Astrocyte of the spinal cord (primary cell): ENCODE data around the gene EIF3C.
A peak's percentile ranks its signal among the peaks of the same experiment; 100 is the strongest.
"Not testable (repeated sequence)": the region's sequence is repeated elsewhere in the genome, so short reads cannot be mapped to it uniquely, and the experiment has no call there.

ENCODE experiments used
- DNase-seq: peaks from one replicate; pipeline ENCODE4 v3.0.0; 2011; ENCODE audit warnings: low read depth, low spot score
- H3K4me3 ChIP-seq: 2 replicates; pipeline ENCODE4 v1.5.1; 2011; ENCODE audit warnings: low read depth, mild to moderate bottlenecking, low read length, moderate library complexity
- in situ Hi-C: cut with HindIII; loops from 2 replicates; pipeline ENCODE4 v1.10.0; 2017; ENCODE audit warnings: low sequenced_read_pairs

EIF3C gene

GRCh38 chr16:28711220-28712083, at the start of gene EIF3C:
Gene EIF3C, plus strand, starts transcription at chr16:28711464. Its CDS starts 223 bp downstream, at chr16:28711687.
- DNase-seq, in situ Hi-C loops: not testable (repeated sequence)
- peak within 1 kb of the TSS; percentile 41 for H3K4me3 ChIP-seq

- DNase-seq, H3K4me3 ChIP-seq, in situ Hi-C loops: not testable (repeated sequence)
These were observed 45.0 kb upstream of the EIF3C start for GRCh38 chr16:28666264-28666663.

GRCh38 chr16:28667480-28667879, 43.8 kb upstream of the EIF3C start:
- in situ Hi-C loops, DNase-seq, H3K4me3 ChIP-seq: not testable (repeated sequence)

GRCh38 chr16:28668199-28668598, 43.1 kb upstream of the EIF3C start:
- DNase-seq, H3K4me3 ChIP-seq, in situ Hi-C loops: not testable (repeated sequence)

GRCh38 chr16:28688327-28688952, 22.8 kb upstream of the EIF3C start:
- DNase-seq, in situ Hi-C loops, H3K4me3 ChIP-seq: not testable (repeated sequence)

- DNase-seq, H3K4me3 ChIP-seq, in situ Hi-C loops: not testable (repeated sequence)
These were observed 21.8 kb upstream of the EIF3C start for GRCh38 chr16:28689425-28689824.

GRCh38 chr16:28691722-28692121, 19.5 kb upstream of the EIF3C start:
- in situ Hi-C loops, DNase-seq, H3K4me3 ChIP-seq: not testable (repeated sequence)

- H3K4me3 ChIP-seq, DNase-seq, in situ Hi-C loops: not testable (repeated sequence)
These were observed 17.9 kb upstream of the EIF3C start for GRCh38 chr16:28693257-28693950.

GRCh38 chr16:28699792-28700191, 11.5 kb upstream of the EIF3C start:
- H3K4me3 ChIP-seq, in situ Hi-C loops, DNase-seq: not testable (repeated sequence)

- H3K4me3 ChIP-seq, in situ Hi-C loops, DNase-seq: not testable (repeated sequence)
These were observed 10.9 kb upstream of the EIF3C start for GRCh38 chr16:28700349-28700748.

- H3K4me3 ChIP-seq, DNase-seq, in situ Hi-C loops: not testable (repeated sequence)
These were observed 9.9 kb upstream of the EIF3C start for GRCh38 chr16:28701384-28701783.

- DNase-seq, H3K4me3 ChIP-seq, in situ Hi-C loops: not testable (repeated sequence)
These were observed 7.0 kb upstream of the EIF3C start for GRCh38 chr16:28704246-28704645.

GRCh38 chr16:28722852-28723650, 11.8 kb downstream of the EIF3C start:
- DNase-seq, in situ Hi-C loops, H3K4me3 ChIP-seq: not testable (repeated sequence)

GRCh38 chr16:28731253-28731652, 20.0 kb downstream of the EIF3C start:
- DNase-seq, in situ Hi-C loops, H3K4me3 ChIP-seq: not testable (repeated sequence)

- in situ Hi-C loops, H3K4me3 ChIP-seq, DNase-seq: not testable (repeated sequence)
These were observed 21.3 kb downstream of the EIF3C start for GRCh38 chr16:28732455-28733124.

GRCh38 chr16:28739787-28740186, 28.5 kb downstream of the EIF3C start:
- in situ Hi-C loops, DNase-seq, H3K4me3 ChIP-seq: not testable (repeated sequence)
